SH-SY5Y (cell line): ENCODE measurements around the gene TENM4.

Experiments
- GATA2 ChIP-seq: IDR thresholded peaks from 2 replicates; pipeline ENCODE4 v1.6.1; 2011; ENCODE audit warnings: mild to moderate bottlenecking, low read depth, low read length
- GATA3 ChIP-seq: IDR thresholded peaks from 2 replicates; pipeline ENCODE4 v1.6.1; 2011; ENCODE audit warnings: low read depth, mild to moderate bottlenecking, low read length, moderate library complexity

TENM4 gene

GRCh38 chr11:78798663-78799062 is 642.2 kb downstream of the TENM4 start:
- no peak for TF ChIP-seq GATA2
- TF ChIP-seq GATA3: no peak

GRCh38 chr11:78797559-78797958 is 643.3 kb downstream of the TENM4 start:
- TF ChIP-seq GATA2 (no peak), GATA3 (no peak)

- TF ChIP-seq GATA2: no peak
- TF ChIP-seq GATA3: no peak
These were observed 643.9 kb downstream of the TENM4 start for GRCh38 chr11:78796956-78797355.

- TF ChIP-seq GATA3: no peak
- no peak for TF ChIP-seq GATA2
These were observed 645.1 kb downstream of the TENM4 start for GRCh38 chr11:78795621-78796261.

GRCh38 chr11:78791964-78792363 is 648.9 kb downstream of the TENM4 start:
- no peak for TF ChIP-seq GATA3
- TF ChIP-seq GATA2: no peak

GRCh38 chr11:78791254-78791653 is 649.6 kb downstream of the TENM4 start:
- TF ChIP-seq GATA3: no peak
- TF ChIP-seq GATA2: no peak

- TF ChIP-seq GATA3 (no peak), GATA2 (no peak)
These were observed 650.0 kb downstream of the TENM4 start for GRCh38 chr11:78790784-78791183.

- no peak for TF ChIP-seq GATA2
- no peak for TF ChIP-seq GATA3
These were observed 651.5 kb downstream of the TENM4 start for GRCh38 chr11:78789375-78789774.

- no peak for TF ChIP-seq GATA2
- TF ChIP-seq GATA3: no peak
These were observed 652.3 kb downstream of the TENM4 start for GRCh38 chr11:78788533-78788932.

GRCh38 chr11:78787696-78788095 is 653.1 kb downstream of the TENM4 start:
- no peak for TF ChIP-seq GATA2
- TF ChIP-seq GATA3: no peak

GRCh38 chr11:78786746-78787145 is 654.1 kb downstream of the TENM4 start:
- no peak for TF ChIP-seq GATA2
- no peak for TF ChIP-seq GATA3

GRCh38 chr11:78786086-78786485 is 654.7 kb downstream of the TENM4 start:
- no peak for TF ChIP-seq GATA3
- no peak for TF ChIP-seq GATA2

GRCh38 chr11:78784321-78785061 is 656.3 kb downstream of the TENM4 start:
- TF ChIP-seq GATA3 (no peak), GATA2 (no peak)

GRCh38 chr11:78783846-78784245 is 657.0 kb downstream of the TENM4 start:
- TF ChIP-seq GATA2: no peak
- TF ChIP-seq GATA3: no peak

- no peak for TF ChIP-seq GATA2
- TF ChIP-seq GATA3: no peak
These were observed 657.5 kb downstream of the TENM4 start for GRCh38 chr11:78783301-78783700.

GRCh38 chr11:78782725-78783124 is 658.1 kb downstream of the TENM4 start:
- TF ChIP-seq GATA2: no peak
- no peak for TF ChIP-seq GATA3
